HK-2 (cell line): ENCODE data around the gene EPC1.

ENCODE experiments used
- DNase-seq: peaks from one replicate; pipeline ENCODE4 v3.0.0-alpha.2; 2018; ENCODE audit not compliant: unreplicated experiment

EPC1 gene

DNA sequence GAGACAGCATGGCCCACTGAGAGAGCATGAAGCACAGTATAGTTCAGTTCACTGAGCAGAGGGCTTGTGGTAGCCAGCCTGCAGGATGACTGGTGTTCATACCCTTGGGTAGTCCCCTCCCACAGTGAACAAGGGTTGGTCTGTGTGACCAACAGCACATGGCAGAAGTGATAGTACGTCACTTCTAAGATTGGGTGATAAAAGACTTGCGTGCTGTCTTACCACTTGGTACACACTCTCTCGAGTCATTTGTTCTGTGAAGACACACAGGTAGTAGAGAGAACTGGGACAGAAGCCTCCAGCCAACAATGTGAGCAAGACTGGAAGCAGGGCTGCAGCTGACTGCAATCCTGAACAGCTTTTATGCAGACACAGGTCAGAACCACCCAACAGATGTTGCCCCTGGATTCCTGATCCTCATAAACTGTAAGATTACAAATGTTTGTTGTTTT is 14.6 kb downstream of the EPC1 start:
- DNase-seq = no peak

DNA sequence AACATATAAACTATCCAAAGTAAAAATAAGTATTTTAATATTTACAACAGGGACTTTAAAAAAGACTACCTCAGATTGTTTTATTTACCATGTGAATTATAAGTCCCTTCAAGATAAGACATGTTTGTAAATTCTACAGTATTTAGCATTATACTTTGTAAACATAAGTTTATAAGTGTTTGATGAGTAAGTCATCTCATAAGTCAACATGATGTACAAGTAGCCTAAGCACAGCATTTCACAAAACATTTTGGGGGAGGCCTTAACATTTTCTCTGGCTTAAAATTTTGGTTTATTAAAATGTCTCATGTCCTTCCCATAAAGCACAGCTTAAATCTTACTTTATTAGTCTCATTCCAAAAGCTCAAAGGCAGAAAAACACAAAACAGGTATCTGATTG is 15.4 kb downstream of the EPC1 start:
- no peak for DNase-seq

DNA sequence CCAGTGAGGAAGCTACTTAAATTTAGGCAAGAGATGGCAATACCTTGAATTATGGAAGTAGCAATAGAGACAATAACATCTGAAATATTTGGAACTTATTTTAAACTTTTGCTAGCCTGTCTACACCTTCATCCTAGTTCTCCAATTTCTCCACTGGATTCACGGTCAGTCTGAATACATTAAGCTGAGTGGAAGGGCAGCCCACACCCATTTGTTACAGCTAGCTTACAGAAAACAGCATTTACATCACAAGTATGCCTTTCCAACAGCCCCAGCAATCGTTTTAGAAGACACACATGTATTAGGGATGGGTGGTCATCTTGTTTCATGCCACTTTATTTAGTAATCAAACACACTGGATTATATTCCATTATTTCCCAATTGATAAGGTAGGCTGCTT is 16.7 kb downstream of the EPC1 start:
- DNase-seq = no peak

DNA sequence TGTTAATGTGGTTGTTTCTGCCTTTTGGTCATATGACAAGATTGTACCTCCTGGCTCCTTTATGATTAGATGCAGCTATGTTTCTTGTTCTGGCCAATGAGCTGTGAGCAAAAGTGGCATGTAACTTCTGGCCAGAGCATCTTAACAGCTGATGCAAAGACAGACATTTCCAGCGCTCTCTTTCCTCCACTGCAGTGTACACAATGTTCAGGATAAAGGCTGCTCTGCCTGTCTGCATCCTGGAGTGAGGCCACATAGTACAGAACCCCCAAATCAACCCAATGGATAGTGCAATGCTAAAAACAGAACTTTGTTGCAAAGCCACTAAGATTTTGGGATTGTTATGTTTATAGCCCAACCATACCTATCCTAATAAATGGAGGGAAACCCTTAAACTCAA is 17.9 kb downstream of the EPC1 start:
- DNase-seq = no peak

DNA sequence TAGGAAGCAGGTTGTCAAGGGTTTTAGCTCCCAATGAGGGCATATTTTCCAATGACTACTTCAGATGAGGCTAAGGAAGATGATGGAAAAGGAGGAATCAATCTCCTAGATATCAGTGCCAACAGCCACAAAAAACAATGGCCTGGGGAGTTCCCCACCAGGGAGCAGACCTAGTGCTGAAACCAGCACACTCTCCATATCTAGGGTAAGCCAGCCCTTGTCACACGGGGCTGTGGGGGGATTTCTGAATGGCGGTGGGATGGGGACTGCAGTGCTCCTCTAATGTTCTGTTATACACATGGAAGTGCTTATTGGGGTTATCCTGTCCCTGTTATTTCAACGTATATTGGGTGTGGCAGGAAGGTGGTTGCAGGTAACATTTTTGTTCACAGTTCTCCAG is 18.5 kb downstream of the EPC1 start:
- no peak for DNase-seq

DNA sequence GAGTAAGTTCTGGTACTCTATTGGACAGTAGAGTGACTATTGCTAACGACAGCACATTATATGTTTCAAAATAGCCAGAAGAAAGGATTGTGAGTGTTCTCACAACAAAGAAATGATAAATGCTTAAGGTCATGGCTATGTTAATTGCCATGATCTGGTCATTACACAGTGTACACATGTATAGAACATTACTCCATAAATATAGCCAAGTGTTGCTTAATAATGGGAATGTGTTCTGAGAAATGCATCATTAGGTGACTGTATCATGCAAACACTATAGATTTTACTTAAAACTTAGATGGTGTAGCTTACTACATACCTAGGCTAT is 19.6 kb downstream of the EPC1 start:
- no peak for DNase-seq

DNA sequence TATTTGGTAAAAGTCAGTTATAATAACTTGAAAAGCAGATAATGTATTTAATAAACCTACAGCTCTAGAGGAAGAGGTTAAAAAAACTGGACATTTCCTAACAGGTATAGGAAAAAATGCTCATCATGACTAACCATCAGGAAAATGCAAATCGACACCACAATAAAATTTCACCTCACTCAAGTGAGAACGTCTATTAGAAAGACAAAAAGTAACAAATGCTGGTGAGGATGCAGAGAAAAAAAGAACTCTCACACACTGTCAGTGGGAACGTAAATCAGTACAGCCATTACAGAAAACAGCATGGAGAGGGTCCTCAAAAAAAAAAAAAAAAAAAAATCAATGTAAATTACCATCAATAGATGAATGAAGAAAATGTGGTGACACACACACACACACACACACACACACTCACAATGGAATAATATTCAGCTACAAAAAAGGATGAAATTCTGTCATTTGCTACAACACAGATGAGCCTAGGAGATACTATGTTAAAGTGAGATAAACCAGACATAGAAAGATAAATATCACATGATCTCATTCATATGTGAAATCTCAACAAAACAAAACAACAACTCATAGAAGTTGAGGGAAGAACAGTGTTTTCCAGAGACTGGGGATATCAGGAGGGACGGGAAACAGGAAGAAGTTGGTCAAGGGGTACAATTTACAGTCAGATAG is 20.1 kb downstream of the EPC1 start:
- no peak for DNase-seq

DNA sequence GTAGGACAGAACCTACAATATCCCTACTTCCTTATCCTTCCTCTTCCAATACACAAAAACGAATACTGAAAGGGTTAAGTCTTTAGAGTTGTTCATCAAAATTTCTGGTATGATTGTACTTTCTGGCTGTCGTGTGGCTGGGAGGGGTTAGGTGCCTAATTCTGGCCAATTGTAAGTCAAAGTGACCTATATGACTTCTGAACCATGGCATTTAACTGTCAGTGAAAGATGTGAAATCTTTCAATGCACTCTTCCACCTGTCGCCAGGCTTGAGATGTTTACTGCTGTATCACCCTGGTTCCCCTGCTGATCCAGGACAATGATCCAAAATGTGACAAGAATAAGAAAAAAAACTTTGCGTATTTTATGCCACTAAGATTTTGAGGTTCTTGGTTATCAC is 20.8 kb downstream of the EPC1 start:
- no peak for DNase-seq

DNA sequence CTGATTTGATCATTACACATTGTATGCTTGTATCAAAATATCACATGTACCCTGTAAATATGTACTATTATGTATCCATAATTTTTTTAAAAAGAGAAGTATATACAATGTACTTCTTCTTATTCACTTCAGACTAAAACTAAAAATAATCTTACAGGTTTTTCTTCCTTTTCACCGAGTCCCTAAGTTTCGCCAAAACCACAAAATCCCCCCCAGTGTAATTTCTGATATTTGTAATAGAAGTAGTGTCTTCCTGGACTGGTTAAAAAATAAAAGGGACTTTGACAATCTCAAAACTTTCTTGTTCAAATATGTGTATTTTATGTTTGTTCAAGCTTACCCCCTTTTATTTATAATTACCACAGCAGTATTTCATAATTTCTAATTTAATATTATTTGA is 23.9 kb downstream of the EPC1 start:
- DNase-seq = no peak

DNA sequence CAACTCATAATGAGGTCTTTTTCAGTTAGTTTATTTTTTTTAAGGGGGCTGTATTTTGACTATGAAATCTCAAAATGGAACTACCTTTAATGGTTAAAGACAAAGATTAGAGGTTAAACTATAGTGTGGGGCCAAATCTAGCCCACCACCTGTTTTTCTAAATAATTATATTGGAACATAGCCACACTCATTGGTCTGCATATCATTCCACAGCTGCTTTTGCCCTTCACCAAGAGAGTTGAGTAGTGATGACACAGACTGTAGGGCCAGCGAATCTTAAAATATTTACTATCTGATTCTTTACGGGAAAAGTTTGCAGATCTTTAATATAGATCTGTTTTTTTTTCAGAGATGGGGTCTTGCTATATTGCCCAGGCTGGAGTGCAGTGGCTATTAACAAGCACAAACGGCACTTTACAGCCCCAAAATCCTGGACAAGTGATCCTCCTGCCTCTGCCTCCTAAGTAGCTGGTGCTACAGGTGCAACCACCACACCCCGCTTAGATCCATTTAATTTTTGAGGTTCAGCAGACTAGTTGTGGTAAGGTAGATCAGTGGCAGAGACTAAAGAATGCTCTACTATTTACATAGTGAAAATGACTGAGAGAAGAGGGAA is 25.8 kb downstream of the EPC1 start:
- no peak for DNase-seq

DNA sequence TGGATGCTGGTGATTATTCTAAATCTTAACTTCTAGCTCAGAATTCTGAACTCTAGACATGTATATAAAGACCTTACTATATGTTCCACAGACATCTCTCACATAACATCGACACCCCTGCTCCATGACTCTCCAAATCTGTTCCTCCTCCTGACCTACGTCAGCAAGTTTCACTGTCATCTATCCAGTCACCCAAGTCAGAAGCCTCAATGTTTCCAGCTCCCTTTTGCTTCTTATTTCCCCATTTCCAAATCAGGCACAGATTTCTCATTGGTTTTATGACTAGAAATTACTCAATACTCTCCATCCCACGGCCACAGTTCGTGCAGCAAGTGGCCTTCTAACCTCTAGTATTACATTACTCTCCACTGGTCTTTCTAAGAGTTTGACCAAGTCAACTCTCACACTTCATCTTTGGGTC is 28.5 kb downstream of the EPC1 start:
- DNase-seq = no peak

DNA sequence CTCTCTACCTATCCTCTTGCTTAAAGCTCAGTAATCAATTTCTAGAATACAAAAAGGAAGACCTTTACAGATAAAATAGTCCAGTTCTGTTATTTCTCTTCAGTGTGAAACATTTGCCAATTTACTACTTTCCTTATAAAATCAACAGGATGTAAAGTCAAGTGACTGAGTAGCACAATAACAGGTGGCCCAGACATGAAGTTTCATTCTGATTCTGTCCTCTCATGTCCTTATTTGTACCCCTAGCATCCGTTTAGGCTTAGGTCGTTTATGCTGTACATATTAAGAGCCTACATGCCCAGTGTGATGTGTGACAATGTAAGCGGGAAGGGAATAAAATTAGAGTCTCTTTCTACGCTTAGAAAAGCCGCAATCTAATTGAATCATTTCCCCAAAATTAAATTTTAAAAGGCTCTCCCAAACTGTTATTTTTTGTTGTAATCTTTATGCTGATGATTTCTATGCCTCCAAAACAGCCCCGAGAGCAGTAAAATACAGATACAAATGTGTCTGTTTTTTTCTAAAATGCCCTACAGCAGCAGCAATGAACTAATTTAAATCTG is 29.1 kb downstream of the EPC1 start:
- DNase-seq = no peak

DNA sequence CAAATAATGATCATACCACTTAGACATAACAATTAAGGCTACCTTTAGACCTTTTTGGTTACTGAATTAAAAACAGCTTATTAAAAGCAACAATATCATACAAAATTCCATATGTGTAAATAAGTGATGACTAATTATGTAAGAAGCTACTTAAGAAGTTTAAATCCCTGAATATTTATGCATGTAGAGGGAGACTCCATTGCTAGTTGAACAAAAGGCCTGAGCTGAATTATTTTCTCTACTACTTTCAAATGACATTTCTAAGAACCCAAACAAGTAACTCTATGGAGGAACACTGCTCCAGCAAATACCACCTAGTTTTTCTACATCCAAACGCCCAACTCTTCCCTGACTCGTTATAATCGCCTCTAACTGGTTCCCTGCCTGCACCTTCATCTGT is 31.5 kb downstream of the EPC1 start:
- no peak for DNase-seq

DNA sequence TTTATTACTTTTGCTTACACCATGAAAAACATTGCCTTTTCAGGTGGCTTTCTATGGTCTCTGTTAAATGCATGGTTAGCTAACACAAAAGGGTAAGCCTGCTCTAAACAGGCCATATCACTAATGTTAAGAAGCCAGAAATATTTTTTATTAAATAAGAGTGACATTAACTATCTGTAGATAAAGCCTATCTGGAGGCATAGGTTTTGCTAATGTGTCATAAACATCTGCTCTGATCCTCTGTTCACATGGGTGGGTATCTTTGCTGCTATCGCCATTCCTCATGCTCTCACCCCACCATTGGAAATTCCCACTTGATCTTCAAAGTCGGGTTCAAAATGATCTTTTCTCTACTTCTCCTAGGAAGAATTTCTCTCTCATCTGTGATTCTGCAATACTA is 32.4 kb downstream of the EPC1 start:
- DNase-seq = no peak

DNA sequence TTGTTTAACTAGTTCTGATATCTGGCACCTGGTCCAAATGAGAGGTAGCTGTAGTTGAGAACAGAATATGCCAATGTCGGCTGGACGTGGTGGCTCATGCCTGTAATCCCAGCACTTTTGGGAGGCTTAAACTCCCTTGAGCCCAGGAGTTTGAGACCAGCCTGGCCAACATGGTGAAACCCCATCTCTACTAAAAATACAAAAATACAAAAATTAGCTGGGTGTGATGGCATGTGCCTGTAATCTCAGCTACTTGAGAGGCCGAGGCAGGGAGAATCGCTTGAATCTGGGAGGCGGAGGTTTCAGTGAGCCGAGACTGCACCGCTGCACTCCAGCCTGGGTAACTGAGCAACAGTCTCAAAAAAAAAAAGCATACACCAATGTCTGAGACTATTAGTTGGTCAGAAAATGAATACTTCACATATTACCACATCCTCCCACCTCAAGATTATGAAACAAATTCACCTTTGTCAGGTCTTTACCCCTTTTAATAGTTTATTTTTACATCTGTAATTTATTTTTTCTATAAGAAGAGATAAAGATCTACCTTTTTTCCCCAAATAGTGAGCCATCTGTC is 38.8 kb downstream of the EPC1 start:
- no peak for DNase-seq

DNA sequence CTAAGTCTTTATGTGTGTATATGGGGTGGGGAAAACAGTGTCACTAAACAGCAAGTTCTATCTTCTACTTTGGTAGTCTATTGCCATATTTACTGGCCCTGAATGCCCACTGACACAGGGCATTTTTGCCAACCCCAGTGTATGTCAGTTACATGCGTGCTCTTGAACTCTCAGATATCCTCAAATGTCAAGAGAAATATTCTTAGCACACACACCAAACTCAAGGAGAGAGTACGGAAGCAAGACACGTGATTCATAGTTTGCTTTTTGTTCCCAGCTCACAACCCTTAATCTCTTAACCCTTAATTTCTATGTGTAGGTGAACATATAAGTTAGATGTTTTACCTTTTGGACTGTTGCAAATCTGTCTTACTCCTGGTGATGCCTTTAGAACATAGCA is 39.3 kb downstream of the EPC1 start:
- DNase-seq = no peak

DNA sequence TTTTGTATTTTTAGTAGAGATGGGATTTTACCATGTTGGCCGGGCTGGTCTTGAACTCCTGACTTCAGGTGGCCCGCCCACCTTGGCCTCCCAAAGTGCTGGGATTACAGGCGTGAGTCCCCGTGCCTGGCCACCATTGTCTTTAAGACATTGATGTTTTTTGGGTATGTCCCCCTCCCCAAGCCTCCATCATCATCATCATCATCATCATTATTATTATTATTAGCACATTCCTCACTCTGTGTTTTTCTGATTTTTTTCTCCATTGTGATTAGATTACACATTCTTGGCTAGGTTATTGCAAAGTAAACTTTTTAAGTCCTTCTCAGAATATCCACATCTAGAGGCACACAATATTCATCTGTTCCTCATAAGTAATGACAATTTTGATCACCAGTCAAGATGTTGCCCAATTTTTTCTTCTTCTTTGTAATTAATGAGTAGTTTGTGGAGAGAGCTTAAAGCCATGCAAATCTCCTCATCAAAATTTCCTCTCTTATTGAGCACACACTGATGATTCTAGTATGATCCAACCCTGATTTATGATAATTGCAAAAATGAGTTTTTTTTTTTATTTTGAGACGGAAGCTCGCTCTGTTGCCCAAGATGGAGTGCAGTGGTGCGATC is 47.5 kb downstream of the EPC1 start:
- DNase-seq = no peak

DNA sequence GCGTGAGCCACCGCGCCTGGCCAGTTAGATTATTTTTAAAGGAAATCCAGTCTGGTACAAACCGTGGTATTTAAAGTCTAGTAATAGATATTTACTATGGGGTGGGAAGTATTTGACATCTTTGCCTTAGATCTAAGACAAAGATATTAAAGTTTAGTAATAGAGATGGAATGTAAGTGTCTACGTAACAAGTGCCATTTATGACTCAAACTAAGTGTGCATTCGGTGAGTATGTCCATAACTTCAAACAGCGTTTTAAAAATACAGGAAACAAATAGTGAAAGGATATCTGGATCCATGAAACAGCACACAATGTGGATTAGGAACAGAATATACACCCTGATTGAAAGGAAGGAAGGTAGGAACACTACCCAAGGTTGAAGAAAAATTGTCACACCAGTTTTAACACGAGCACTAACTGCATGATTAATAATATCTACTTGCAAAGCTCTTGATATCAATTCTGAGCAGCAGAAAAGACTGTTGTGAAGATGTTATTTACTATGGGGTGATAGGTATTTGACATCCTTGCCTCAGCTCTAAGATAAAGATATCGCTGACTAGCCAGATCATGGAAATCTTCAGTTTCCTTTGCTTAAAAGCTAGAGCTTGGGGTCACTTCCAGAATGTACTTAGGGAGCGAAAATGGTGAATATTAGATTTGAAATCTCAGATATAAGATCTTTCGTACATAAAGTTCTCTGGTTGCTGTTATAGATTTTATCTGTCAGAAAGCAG is 48.7 kb downstream of the EPC1 start:
- no peak for DNase-seq

DNA sequence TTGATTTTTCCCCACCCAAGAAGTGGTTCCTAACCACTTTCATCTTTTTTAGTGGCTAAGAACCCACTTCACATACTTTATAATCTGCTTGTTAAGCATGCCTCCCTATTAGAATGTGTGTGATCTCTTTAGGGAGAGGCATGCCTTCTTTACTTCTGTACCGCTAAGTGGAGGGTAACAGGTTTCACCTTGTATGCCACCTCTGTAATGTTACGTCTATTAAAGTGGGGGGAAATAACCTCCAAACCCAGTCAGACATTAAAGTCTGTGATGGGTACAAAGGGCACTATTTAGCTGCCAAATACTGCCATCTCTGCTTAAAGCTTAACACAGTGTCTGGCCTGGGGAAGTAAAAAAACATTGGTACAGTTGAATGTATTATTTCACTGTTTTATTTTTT is 51.9 kb downstream of the EPC1 start:
- DNase-seq = no peak

DNA sequence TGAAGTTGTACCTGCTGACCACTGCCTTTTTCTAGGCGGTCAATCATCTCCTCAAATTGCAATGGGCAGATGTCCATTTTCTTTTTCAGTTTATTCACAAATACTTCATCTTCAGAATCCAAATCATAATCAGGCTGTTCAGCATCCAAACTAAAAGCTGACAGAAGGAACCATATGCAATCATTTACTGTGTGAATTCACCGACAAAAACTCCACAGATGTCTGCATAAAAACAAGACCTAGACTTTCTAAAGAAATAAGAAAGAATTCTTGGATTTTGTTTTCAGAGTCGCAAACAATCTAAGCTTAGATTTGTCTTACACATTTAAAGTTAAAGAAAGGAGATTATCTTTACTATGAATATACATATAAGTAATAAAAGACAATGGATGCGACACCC is 53.4 kb downstream of the EPC1 start:
- DNase-seq = no peak

DNA sequence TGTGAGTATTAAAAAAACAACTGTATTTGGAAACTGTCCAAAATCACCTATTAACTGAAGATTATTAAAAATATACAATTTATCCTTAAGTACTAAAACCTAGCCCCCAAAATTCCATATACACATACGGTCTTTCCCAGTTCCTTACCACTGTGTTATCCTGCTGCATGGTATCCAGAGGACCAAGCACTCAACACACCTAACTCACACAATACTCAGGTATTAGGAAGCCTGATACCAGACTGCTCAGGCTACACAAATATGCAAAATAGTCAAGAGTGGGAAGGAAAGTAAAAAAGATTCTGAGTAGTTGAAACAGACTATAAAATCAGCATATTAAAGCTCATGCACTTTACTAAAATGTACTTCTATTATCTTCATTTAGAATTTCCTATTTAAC is 67.2 kb downstream of the EPC1 start:
- no peak for DNase-seq

DNA sequence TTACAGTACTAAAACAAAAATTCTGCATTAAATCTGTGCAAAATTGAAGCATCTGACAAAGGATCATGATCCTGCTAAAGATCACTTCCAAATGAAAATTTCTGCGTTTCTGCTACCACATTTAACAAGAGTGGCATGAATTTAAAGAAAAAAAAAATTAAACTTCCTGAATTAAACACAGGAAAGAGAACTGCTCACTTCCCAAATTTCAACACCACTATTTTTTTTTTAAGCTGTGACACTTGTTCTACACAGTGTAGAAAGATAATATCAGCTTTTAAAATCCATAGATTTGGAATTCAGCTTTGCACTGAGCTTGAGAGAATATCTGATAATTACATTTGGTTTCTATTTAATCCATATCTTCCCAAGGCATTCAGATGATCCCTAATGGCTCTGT is 73.6 kb downstream of the EPC1 start:
- no peak for DNase-seq
